ENCODE results near the gene SPAG8. TPM values are rescaled to one million over a fixed set of nuclear protein-coding genes. Genes with fewer than 3 reads are reported as not detected.
A peak's percentile ranks its signal among the peaks of the same experiment; 100 is the strongest.

Gene SPAG8
- total RNA-seq, 1 experiment from 2014 or later, result 0.86 TPM

- no peak for DNase-seq (ENCODE audit: low read depth)
Measured at GRCh38 chr9:35774907-35775635, 37.0 kb downstream of the SPAG8 start.

GRCh38 chr9:35771943-35772342 is 40.1 kb downstream of the SPAG8 start:
- no peak for DNase-seq (ENCODE audit: low read depth)

GRCh38 chr9:35771534-35771933 is 40.5 kb downstream of the SPAG8 start:
- DNase-seq (ENCODE audit: low read depth), result no peak

- no peak for DNase-seq (ENCODE audit: low read depth)
Measured at GRCh38 chr9:35771075-35771433, 41.0 kb downstream of the SPAG8 start.

- no peak for DNase-seq (ENCODE audit: low read depth)
Measured at GRCh38 chr9:35769763-35770162, 42.3 kb downstream of the SPAG8 start.

GRCh38 chr9:35767458-35767857 is 44.6 kb downstream of the SPAG8 start:
- DNase-seq (ENCODE audit: low read depth), result no peak

GRCh38 chr9:35766997-35767396 is 45.1 kb downstream of the SPAG8 start:
- DNase-seq (ENCODE audit: low read depth), result no peak

GRCh38 chr9:35763803-35764202 is 48.3 kb downstream of the SPAG8 start:
- DNase-seq (ENCODE audit: low read depth), result no peak

GRCh38 chr9:35763181-35763580 is 48.9 kb downstream of the SPAG8 start:
- no peak for DNase-seq (ENCODE audit: low read depth)

GRCh38 chr9:35760651-35761050 is 51.4 kb downstream of the SPAG8 start:
- DNase-seq (ENCODE audit: low read depth), result peak; percentile 75

GRCh38 chr9:35759795-35760194 is 52.3 kb downstream of the SPAG8 start:
- DNase-seq (ENCODE audit: low read depth), result no peak

Other genes starting within 250 kb of the SPAG8 start
- gene TESK1, start 207.0 kb downstream of the SPAG8 start, total RNA-seq (2014; rRNA removed; shearing (Covaris generic)), result 7.1 and 11.0 TPM in 2 replicates
- gene CD72, start 193.8 kb downstream of the SPAG8 start, total RNA-seq (2014; rRNA removed; shearing (Covaris generic)), result 0.05 and 4.1 TPM in 2 replicates
- not detected in 2 replicates for gene SIT1, start 161.3 kb downstream of the SPAG8 start, total RNA-seq (2014; rRNA removed; shearing (Covaris generic))
- gene RMRP, start 154.2 kb downstream of the SPAG8 start, total RNA-seq (2014; rRNA removed; shearing (Covaris generic)), result 4,274 and 18,093 TPM in 2 replicates
- 4.5 and 7.3 TPM in 2 replicates for gene CCDC107, start 154.0 kb downstream of the SPAG8 start, total RNA-seq (2014; rRNA removed; shearing (Covaris generic))
- 3.0 and 5.7 TPM in 2 replicates for gene ARHGEF39, start 147.1 kb downstream of the SPAG8 start, total RNA-seq (2014; rRNA removed; shearing (Covaris generic))
- gene CA9, start 138.3 kb downstream of the SPAG8 start, total RNA-seq (2014; rRNA removed; shearing (Covaris generic)), result 38.2 and 67.0 TPM in 2 replicates
- 7.0 and 12.1 TPM in 2 replicates for gene TPM2, start 122.3 kb downstream of the SPAG8 start, total RNA-seq (2014; rRNA removed; shearing (Covaris generic))
- gene TLN1, start 80.1 kb downstream of the SPAG8 start, total RNA-seq (2014; rRNA removed; shearing (Covaris generic)), result 110 and 215 TPM in 2 replicates
- gene CREB3, start 79.6 kb downstream of the SPAG8 start, total RNA-seq (2014; rRNA removed; shearing (Covaris generic)), result 133 and 168 TPM in 2 replicates
- 19.6 and 22.2 TPM in 2 replicates for gene GBA2, start 63.0 kb downstream of the SPAG8 start, total RNA-seq (2014; rRNA removed; shearing (Covaris generic))
- gene RGP1, start 63.0 kb downstream of the SPAG8 start, total RNA-seq (2014; rRNA removed; shearing (Covaris generic)), result 17.5 and 22.4 TPM in 2 replicates
- gene MSMP, start 58.0 kb downstream of the SPAG8 start, total RNA-seq (2014; rRNA removed; shearing (Covaris generic)), result not detected in 2 replicates
- gene NPR2, start 20.7 kb downstream of the SPAG8 start, total RNA-seq (2014; rRNA removed; shearing (Covaris generic)), result 4.4 and 7.6 TPM in 2 replicates
- gene HINT2, start 2.8 kb upstream of the SPAG8 start, total RNA-seq (2014; rRNA removed; shearing (Covaris generic)), result 53.5 and 92.9 TPM in 2 replicates
- gene FAM221B, start 16.5 kb upstream of the SPAG8 start, total RNA-seq (2014; rRNA removed; shearing (Covaris generic)), result not detected in 2 replicates
- gene TMEM8B, start 17.0 kb upstream of the SPAG8 start, total RNA-seq (2014; rRNA removed; shearing (Covaris generic)), result 1.9 and 4.2 TPM in 2 replicates
- not detected in 2 replicates for gene OR13J1, start 58.1 kb upstream of the SPAG8 start, total RNA-seq (2014; rRNA removed; shearing (Covaris generic))
- 1.6 and 3.1 TPM in 2 replicates for gene HRCT1, start 93.9 kb upstream of the SPAG8 start, total RNA-seq (2014; rRNA removed; shearing (Covaris generic))
- gene SPAAR, start 97.2 kb upstream of the SPAG8 start, total RNA-seq (2014; rRNA removed; shearing (Covaris generic)), result not detected in 2 replicates
- gene OR2S2, start 145.9 kb upstream of the SPAG8 start, total RNA-seq (2014; rRNA removed; shearing (Covaris generic)), result not detected in 2 replicates
- gene RECK, start 224.7 kb upstream of the SPAG8 start, total RNA-seq (2014; rRNA removed; shearing (Covaris generic)), result 10.9 and 23.7 TPM in 2 replicates